ENCODE measurements around the gene ZNF385C. TPM values are rescaled to one million over a fixed set of nuclear protein-coding genes. Genes with fewer than 3 reads are reported as not detected.

ZNF385C gene
- total RNA-seq, 1 experiment from 2014 or later: 3.7 TPM

- TF ChIP-seq NFE2L1 (CRISPR knock-in tag; IDR thresholded peaks at IDR 0.05) (no peak), ATF6 (CRISPR knock-in tag; IDR thresholded peaks at IDR 0.05) (no peak), ZNF232 (CRISPR knock-in tag; IDR thresholded peaks at IDR 0.05) (no peak)
- POLR2A ChIA-PET: interaction anchor here (0.8 to 1.4 kb wide), 3 partner anchors 9 to 23 kb away, joined by 3 to 6 read pairs (median 3); partner anchors contain the start of gene DNAJC7
- Mint-ChIP-seq H3K9me3 (no peaks in the 10 kb centered on the region), H3K36me3 (no peaks in the 10 kb centered on the region), H3K4me1 (peaks cover 7% of the 10 kb centered on the region), H3K27me3 (ENCODE audit: low read depth) (no peaks in the 10 kb centered on the region), H3K4me3 (no peak overlapping the region), H3K27ac (no peak overlapping the region)
- DNase-seq (ENCODE audit: low spot score) (no peak), ATAC-seq (no peak)
- CTCF ChIA-PET: interaction anchor here (0.8 to 5.0 kb wide), 10 partner anchors 9 to 81 kb away, joined by 3 to 34 read pairs (median 4); partner anchors contain the start of gene NKIRAS2
These were observed 58.2 kb downstream of the ZNF385C start for GRCh38 chr17:42039794-42040763.

GRCh38 chr17:42038221-42038973 is 59.9 kb downstream of the ZNF385C start:
- CTCF ChIA-PET: interaction anchor here (1.2 to 5.0 kb wide), 2 partner anchors 10 to 13 kb away, joined by 3 to 34 read pairs; no protein-coding TSS in a partner anchor
- TF ChIP-seq FOXK1 (CRISPR knock-in tag; IDR thresholded peaks at IDR 0.05): no peak
- TF ChIP-seq TEAD1 (CRISPR knock-in tag; IDR thresholded peaks at IDR 0.05): no peak
- no peak overlapping the region for H3K4me3 Mint-ChIP-seq

GRCh38 chr17:42034059-42034458 is 64.2 kb downstream of the ZNF385C start:
- DNase-seq (ENCODE audit: low spot score) (no peak), ATAC-seq (no peak; the same call in 1 of the 2 replicates)
- no peak for TF ChIP-seq ESRRA (CRISPR knock-in tag; IDR thresholded peaks at IDR 0.05; ENCODE audit: borderline replicate concordance)
- no peak for TF ChIP-seq ZNF671 (CRISPR knock-in tag; IDR thresholded peaks at IDR 0.05)
- TF ChIP-seq CREB1 (CRISPR knock-in tag; IDR thresholded peaks at IDR 0.05): no peak
- TF ChIP-seq SMAD4 (CRISPR knock-in tag; IDR thresholded peaks at IDR 0.05): no peak
- TF ChIP-seq SMAD3 (CRISPR knock-in tag; IDR thresholded peaks at IDR 0.05; ENCODE audit: borderline replicate concordance): no peak
- no peak for TF ChIP-seq EMX1 (CRISPR knock-in tag; IDR thresholded peaks at IDR 0.05)
- TF ChIP-seq NFATC4 (CRISPR knock-in tag; IDR thresholded peaks at IDR 0.05): no peak
- TF ChIP-seq USF2 (CRISPR knock-in tag; IDR thresholded peaks at IDR 0.05): no peak
- TF ChIP-seq GRHL2 (CRISPR knock-in tag; IDR thresholded peaks at IDR 0.05; ENCODE audit: insufficient replicate concordance, severe bottlenecking): no peak
- no peak for TF ChIP-seq PRDM15 (CRISPR knock-in tag; IDR thresholded peaks at IDR 0.05)
- no peak for TF ChIP-seq CBFB (CRISPR knock-in tag; IDR thresholded peaks at IDR 0.05; ENCODE audit: low read depth)
- TF ChIP-seq ATF6 (CRISPR knock-in tag; IDR thresholded peaks at IDR 0.05): no peak
- no peak for TF ChIP-seq CDX4 (CRISPR knock-in tag; IDR thresholded peaks at IDR 0.05; ENCODE audit: borderline replicate concordance)
- no peak for TF ChIP-seq FOXP1 (CRISPR knock-in tag; IDR thresholded peaks at IDR 0.05; ENCODE audit: borderline replicate concordance)
- no peak for TF ChIP-seq ZNF423 (CRISPR knock-in tag; IDR thresholded peaks at IDR 0.05)
- TF ChIP-seq ZNF263 (CRISPR knock-in tag; IDR thresholded peaks at IDR 0.05; ENCODE audit: low read depth): no peak
- ChIA-PET POLR2A (interaction anchor here (0.9 kb wide), 1 partner anchor 17 kb away, joined by 3 read pairs; the partner anchor contains the start of gene DNAJC7), CTCF (interaction anchor here (0.6 to 2.1 kb wide), 5 partner anchors 9 to 195 kb away, joined by 3 to 7 read pairs (median 4); partner anchors contain the start of gene NKIRAS2)
- H3K4me3 Mint-ChIP-seq: no peak overlapping the region
- no peaks in the 10 kb centered on the region for H3K9me3 Mint-ChIP-seq
- H3K4me1 Mint-ChIP-seq: peaks cover 14% of the 10 kb centered on the region
- no peak overlapping the region for H3K27ac Mint-ChIP-seq
- peaks cover 3% of the 10 kb centered on the region; the same call in 1 of the 2 replicates for H3K27me3 Mint-ChIP-seq (ENCODE audit: low read depth)
- no peaks in the 10 kb centered on the region for H3K36me3 Mint-ChIP-seq

More at GRCh38 chr17:42038221-42038973, 59.9 kb downstream of the ZNF385C start:
- Mint-ChIP-seq H3K4me1 (peaks cover 14% of the 10 kb centered on the region), H3K9me3 (no peaks in the 10 kb centered on the region), H3K36me3 (no peaks in the 10 kb centered on the region), H3K27ac (no peak overlapping the region), H3K27me3 (ENCODE audit: low read depth) (no peaks in the 10 kb centered on the region; the same call in 1 of the 2 replicates)
- peak; percentile 35 for ATAC-seq
- POLR2A ChIA-PET: no interaction called here
- DNase-seq (ENCODE audit: low spot score): no peak
